Cortex of kidney (tissue), 1 donor: ENCODE measurements around the gene USP35.
"Not testable (repeated sequence)": the region's sequence is repeated elsewhere in the genome, so short reads cannot be mapped to it uniquely, and the experiment has no call there.

Experiments
- DNase-seq: peaks from one replicate; lab custom pipeline; 2025; lab: John Stamatoyannopoulos, UW

Gene USP35

GRCh38 chr11:78231962-78232501 is 43.3 kb downstream of the USP35 start:
- DNase-seq = no peak

GRCh38 chr11:78233046-78233445 is 44.3 kb downstream of the USP35 start:
- DNase-seq = not testable (repeated sequence)

GRCh38 chr11:78234006-78234405 is 45.3 kb downstream of the USP35 start:
- DNase-seq = no peak

- DNase-seq = no peak
Observed at GRCh38 chr11:78237293-78238046, 48.8 kb downstream of the USP35 start.

- DNase-seq = no peak
Observed at GRCh38 chr11:78239781-78240180, 51.1 kb downstream of the USP35 start.

GRCh38 chr11:78241475-78241874 is 52.8 kb downstream of the USP35 start:
- no peak for DNase-seq

GRCh38 chr11:78244080-78244479 is 55.4 kb downstream of the USP35 start:
- DNase-seq = no peak

- DNase-seq = no peak
Observed at GRCh38 chr11:78244546-78245255, 56.0 kb downstream of the USP35 start.

- no peak for DNase-seq
Observed at GRCh38 chr11:78248191-78248590, 59.5 kb downstream of the USP35 start.

- DNase-seq = no peak
Observed at GRCh38 chr11:78248903-78249302, 60.2 kb downstream of the USP35 start.

GRCh38 chr11:78250099-78250498 is 61.4 kb downstream of the USP35 start:
- DNase-seq = no peak

GRCh38 chr11:78251083-78251775 is 62.5 kb downstream of the USP35 start:
- no peak for DNase-seq

GRCh38 chr11:78253797-78254196 is 65.1 kb downstream of the USP35 start:
- no peak for DNase-seq

- no peak for DNase-seq
Observed at GRCh38 chr11:78254268-78254667, 65.5 kb downstream of the USP35 start.

- no peak for DNase-seq
Observed at GRCh38 chr11:78255919-78256318, 67.2 kb downstream of the USP35 start.

GRCh38 chr11:78256962-78257361 is 68.2 kb downstream of the USP35 start:
- DNase-seq = no peak

GRCh38 chr11:78257654-78258053 is 68.9 kb downstream of the USP35 start:
- no peak for DNase-seq

GRCh38 chr11:78259777-78260487 is 71.2 kb downstream of the USP35 start:
- no peak for DNase-seq

GRCh38 chr11:78261367-78261766 is 72.6 kb downstream of the USP35 start:
- DNase-seq = no peak

- DNase-seq = no peak
Observed at GRCh38 chr11:78261828-78262227, 73.1 kb downstream of the USP35 start.

- no peak for DNase-seq
Observed at GRCh38 chr11:78262238-78262637, 73.5 kb downstream of the USP35 start.

- no peak for DNase-seq
Observed at GRCh38 chr11:78262691-78263090, 74.0 kb downstream of the USP35 start.
